Activated naive CD8-positive, alpha-beta T cell treated with anti-CD3 and anti-CD28 coated beads, Interleukin-2, amount 50 U/mL, for 24 hours (primary cell): Measurements from ENCODE around the gene CDK9.

Source experiments
- ATAC-seq: fragments of 150-1000 bp; cut with Tn5 transposase; one replicate; pipeline ENCODE4 v1.10.0; 2021
- DNase-seq: peaks from one replicate; pipeline ENCODE4 v3.0.0; 2021
- H3K27ac Mint-ChIP-seq: one replicate; pipeline ENCODE4 v1.8.0; 2021; ENCODE audit warnings: mild to moderate bottlenecking, mixed read lengths
- H3K27me3 Mint-ChIP-seq: one replicate; pipeline ENCODE4 v1.8.0; 2021; ENCODE audit warnings: mixed read lengths
- H3K36me3 Mint-ChIP-seq: one replicate; pipeline ENCODE4 v1.8.0; 2021; ENCODE audit warnings: low read depth, mixed read lengths
- H3K4me1 Mint-ChIP-seq: one replicate; pipeline ENCODE4 v1.8.0; 2021; ENCODE audit warnings: mixed read lengths
- H3K4me3 Mint-ChIP-seq: one replicate; pipeline ENCODE4 v1.8.0; 2021; ENCODE audit warnings: mild to moderate bottlenecking, moderate library complexity, mixed read lengths
- H3K9me3 Mint-ChIP-seq: one replicate; pipeline ENCODE4 v1.8.0; 2021; ENCODE audit warnings: mixed read lengths

Gene CDK9

DNA sequence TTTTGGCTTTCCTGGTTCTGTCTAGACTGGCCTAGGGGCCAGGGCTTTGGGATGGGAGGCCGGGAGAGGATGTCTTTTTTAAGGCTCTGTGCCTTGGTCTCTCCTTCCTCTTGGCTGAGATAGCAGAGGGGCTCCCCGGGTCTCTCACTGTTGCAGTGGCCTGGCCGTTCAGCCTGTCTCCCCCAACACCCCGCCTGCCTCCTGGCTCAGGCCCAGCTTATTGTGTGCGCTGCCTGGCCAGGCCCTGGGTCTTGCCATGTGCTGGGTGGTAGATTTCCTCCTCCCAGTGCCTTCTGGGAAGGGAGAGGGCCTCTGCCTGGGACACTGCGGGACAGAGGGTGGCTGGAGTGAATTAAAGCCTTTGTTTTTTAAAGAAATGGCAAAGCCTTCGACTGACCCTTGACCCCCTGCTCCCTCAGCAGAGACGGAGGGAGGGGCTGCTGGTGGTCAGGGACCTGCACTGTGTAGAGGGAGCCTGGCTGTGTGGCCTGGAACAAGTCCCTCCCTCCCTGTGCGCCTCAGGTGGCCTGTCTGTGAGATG, 27.9 kb downstream of the CDK9 start:
- ATAC-seq: no peak
- H3K27me3 Mint-ChIP-seq: no peaks in the 10 kb centered on the region
- no peak overlapping the region for H3K4me3 Mint-ChIP-seq
- H3K9me3 Mint-ChIP-seq: no peaks in the 10 kb centered on the region
- peaks cover 20% of the 10 kb centered on the region for H3K36me3 Mint-ChIP-seq
- H3K27ac Mint-ChIP-seq: no peak overlapping the region
- no peak for DNase-seq
- H3K4me1 Mint-ChIP-seq: peaks cover 2% of the 10 kb centered on the region

DNA sequence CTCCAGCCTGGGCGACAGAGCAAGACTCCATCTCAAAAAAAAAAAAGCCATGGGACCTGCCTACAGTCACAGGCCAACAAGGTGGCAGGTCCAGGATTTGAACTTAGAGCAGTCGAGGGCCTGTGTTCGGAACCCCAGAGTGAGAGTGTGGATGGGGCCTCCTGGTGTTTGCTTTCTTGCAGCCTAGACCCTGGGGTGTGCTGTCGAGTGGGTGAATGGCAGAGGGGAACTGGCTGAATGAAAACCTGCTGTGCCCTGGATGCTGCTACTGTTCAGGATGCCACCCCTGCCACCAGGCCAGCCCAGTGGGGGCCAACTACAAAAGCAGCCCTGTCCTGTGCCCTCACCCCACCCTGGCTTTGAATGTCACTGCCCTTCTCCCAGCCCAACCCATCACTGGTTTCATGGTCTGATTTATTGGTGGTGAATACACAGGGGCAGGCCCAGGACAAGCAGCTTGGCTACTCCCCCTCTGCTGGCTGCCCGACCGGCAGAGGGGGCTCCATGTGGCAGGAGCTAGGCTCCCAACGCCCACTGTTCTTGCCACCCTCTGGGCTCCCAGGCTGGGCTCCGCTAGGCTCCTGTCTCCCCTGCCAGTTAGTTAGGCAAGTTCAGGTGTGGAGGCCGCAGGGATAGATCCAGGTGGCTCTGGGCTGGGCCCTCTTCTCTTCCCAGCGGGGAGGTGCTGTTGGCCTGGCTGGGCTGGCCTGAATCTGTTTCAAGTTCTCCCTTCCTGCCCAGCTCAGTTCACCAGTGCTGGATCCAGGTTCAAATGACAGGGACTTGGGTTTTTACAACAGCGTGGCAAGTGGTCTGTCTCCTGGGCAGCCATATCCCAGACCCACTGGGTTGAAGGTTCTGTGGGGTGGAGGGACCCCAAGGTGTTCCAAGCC, 29.0 kb downstream of the CDK9 start:
- H3K36me3 Mint-ChIP-seq: peaks cover 16% of the 10 kb centered on the region

DNA sequence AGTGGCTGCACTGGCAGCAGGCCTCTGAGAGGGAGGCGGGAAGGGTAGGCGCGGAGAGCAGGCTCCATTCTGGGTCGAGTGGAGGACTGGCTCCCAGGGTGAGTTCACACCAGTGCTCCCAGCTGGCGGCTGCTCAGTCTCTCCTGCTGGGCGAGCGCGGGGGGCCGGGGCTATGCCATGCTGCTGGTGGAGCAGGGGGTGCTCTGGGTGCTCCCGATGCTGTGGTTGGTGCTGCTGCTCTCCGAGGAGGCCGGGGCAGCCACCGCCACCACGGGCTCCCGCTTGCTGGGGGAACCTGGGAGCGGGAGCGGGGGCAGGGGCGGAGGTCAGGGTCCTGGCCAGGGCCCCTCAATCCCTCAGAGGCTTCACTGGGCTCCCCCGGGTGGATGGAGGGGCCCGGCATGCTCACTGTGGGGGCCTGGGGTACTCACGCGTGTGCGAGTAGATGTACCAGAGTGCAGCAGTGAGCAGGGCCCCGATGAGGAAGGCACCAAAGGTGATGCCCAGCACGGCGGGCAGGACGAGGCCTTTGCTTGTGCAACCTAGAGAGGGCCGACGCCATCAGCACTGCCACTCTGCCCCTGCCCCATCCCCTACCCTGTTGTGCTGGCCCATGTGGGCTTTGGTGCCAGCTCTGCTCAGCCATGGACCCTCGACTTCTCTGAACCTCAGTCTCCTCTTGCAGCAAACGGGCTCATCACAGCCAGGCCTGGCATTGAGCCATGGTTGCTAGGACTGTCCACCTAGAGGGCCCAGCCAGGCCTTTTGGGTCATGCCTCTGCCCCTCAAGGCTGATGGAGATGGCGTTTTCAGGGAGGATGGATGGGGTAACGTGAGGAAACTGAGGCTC, 29.9 kb downstream of the CDK9 start:
- Mint-ChIP-seq H3K36me3 (peaks cover 16% of the 10 kb centered on the region), H3K9me3 (no peaks in the 10 kb centered on the region), H3K27ac (no peak overlapping the region), H3K4me3 (no peak overlapping the region), H3K4me1 (no peaks in the 10 kb centered on the region), H3K27me3 (no peaks in the 10 kb centered on the region)
- DNase-seq: no peak
- ATAC-seq: no peak

More for the DNA sequence above, 29.0 kb downstream of the CDK9 start:
- H3K27me3 Mint-ChIP-seq: no peaks in the 10 kb centered on the region
- ATAC-seq (no peak), DNase-seq (no peak)
- no peaks in the 10 kb centered on the region for H3K9me3 Mint-ChIP-seq
- H3K27ac Mint-ChIP-seq: no peak overlapping the region
- H3K4me1 Mint-ChIP-seq: no peaks in the 10 kb centered on the region
- H3K4me3 Mint-ChIP-seq: no peak overlapping the region

DNA sequence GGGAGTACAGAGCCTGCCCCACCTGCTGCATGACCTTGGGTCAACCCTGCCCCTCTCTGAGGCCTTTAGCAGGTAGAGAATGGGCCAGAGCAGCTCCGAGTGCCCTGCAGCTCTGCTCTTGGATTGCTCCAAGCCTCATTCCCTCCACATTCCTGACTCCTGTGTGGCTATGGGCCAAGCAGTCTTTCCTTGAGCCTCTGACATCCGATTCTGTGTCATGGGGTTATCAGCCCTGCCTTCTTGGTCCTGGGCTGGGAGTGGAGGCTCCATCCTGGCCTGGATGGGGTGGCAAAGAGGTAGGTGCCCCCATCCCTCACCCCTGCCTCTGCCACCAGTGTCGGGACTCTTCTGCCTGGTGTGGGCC, 30.5 kb downstream of the CDK9 start:
- Mint-ChIP-seq H3K9me3 (no peaks in the 10 kb centered on the region), H3K36me3 (peaks cover 19% of the 10 kb centered on the region)

DNA sequence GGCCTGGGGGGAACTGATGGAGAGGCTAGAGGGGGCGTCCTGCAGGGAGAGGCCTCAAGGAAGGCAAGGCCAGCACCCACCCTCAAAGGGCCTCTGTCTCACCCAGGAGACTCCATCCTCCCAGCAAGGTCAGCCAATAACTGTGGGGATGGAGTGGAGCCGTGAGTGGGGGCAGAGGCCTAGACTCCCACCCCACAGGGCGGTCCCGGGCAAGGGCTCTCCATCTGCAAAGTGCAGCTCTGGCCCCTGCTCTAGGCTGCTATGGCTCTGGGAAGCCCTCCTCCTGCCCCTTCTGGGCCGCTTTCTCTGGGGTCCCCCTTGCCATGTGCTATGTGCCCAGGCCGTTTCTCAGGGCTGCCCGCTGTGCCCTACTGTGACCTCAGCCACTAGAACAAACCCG, 30.9 kb downstream of the CDK9 start:
- Mint-ChIP-seq H3K4me1 (no peaks in the 10 kb centered on the region), H3K27me3 (no peaks in the 10 kb centered on the region), H3K27ac (no peak overlapping the region), H3K4me3 (no peak overlapping the region), H3K36me3 (peaks cover 17% of the 10 kb centered on the region), H3K9me3 (no peaks in the 10 kb centered on the region)
- DNase-seq (no peak), ATAC-seq (no peak)

More for the DNA sequence above, 30.5 kb downstream of the CDK9 start:
- Mint-ChIP-seq H3K4me1 (no peaks in the 10 kb centered on the region), H3K27ac (no peak overlapping the region), H3K27me3 (no peaks in the 10 kb centered on the region), H3K4me3 (no peak overlapping the region)
- ATAC-seq (no peak), DNase-seq (no peak)

DNA sequence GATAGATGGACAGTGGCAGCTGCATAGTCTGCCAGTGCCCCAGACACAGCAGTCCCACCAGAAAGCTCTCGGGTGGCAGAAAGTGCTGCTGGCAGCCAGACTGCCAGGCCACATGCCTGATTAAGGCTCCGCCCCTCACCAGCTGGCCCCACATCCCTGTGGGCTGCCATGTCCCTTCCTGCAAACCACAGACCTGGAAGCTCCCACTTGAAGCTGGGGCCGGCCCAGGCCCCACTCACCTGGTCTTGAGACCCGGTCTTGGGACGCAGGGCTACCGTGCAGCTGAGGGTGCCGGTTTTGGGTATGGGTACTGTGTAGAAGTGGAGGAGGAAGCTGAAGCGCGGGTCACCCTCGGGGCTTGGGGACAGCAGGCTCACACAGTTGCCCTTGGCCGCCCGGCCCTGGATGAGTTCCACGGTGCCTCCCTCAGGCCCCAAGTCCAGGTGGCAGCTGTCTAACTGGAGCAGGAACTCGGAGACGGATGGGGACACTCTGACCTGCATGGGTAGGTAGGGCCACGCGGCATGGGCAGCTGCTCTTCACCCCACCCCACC, 32.1 kb downstream of the CDK9 start:
- H3K9me3 Mint-ChIP-seq: no peaks in the 10 kb centered on the region
- DNase-seq: no peak
- peaks cover 16% of the 10 kb centered on the region for H3K36me3 Mint-ChIP-seq
- H3K27ac Mint-ChIP-seq: no peak overlapping the region
- H3K4me1 Mint-ChIP-seq: no peaks in the 10 kb centered on the region
- H3K27me3 Mint-ChIP-seq: no peaks in the 10 kb centered on the region
- no peak for ATAC-seq
- H3K4me3 Mint-ChIP-seq: no peak overlapping the region

DNA sequence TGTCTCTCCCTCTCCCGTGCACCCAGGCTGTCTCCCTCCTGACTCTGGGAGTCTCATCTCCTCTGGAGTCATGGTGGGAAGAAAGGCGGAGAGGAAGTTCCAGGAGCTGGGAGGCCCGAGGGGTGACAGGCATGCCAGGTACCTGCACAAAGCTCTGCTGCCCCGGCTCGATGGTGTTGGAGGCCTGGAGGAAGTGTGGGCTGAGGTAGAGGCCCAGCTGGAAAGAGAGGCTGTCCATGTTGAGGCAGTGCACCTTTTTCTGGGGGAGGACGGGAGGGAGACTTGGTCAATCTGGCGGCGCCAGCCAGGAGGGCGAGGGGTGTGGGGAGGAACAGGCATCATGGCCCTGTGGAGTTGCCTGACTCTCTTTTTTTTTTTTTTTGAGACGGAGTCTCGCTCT, 32.7 kb downstream of the CDK9 start:
- Mint-ChIP-seq H3K9me3 (no peaks in the 10 kb centered on the region), H3K27me3 (no peaks in the 10 kb centered on the region), H3K4me3 (no peak overlapping the region), H3K4me1 (no peaks in the 10 kb centered on the region), H3K36me3 (peaks cover 16% of the 10 kb centered on the region), H3K27ac (no peak overlapping the region)
- ATAC-seq (no peak), DNase-seq (no peak)

DNA sequence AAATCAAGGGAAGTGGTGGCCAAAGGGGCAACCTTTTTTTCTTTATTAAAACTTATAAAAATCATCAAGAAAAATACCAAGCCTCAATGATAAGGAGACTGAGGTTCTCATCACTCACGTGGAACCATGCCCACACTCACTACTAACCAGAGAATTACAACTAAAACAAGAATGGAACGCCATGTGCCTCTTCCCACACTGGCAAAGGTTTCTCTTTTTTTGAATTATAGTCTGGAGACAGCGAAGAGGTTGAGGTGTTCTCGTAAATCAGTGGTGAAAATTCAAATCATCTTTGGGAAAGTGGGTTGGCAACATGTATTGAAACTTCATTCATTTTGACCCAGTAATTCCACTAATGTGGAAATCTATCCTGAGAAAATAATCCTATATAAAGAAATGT, 36.3 kb downstream of the CDK9 start:
- Mint-ChIP-seq H3K4me3 (no peak overlapping the region), H3K36me3 (peaks cover 20% of the 10 kb centered on the region), H3K4me1 (no peaks in the 10 kb centered on the region), H3K9me3 (no peaks in the 10 kb centered on the region), H3K27ac (no peak overlapping the region), H3K27me3 (no peaks in the 10 kb centered on the region)
- DNase-seq (no peak), ATAC-seq (no peak)

DNA sequence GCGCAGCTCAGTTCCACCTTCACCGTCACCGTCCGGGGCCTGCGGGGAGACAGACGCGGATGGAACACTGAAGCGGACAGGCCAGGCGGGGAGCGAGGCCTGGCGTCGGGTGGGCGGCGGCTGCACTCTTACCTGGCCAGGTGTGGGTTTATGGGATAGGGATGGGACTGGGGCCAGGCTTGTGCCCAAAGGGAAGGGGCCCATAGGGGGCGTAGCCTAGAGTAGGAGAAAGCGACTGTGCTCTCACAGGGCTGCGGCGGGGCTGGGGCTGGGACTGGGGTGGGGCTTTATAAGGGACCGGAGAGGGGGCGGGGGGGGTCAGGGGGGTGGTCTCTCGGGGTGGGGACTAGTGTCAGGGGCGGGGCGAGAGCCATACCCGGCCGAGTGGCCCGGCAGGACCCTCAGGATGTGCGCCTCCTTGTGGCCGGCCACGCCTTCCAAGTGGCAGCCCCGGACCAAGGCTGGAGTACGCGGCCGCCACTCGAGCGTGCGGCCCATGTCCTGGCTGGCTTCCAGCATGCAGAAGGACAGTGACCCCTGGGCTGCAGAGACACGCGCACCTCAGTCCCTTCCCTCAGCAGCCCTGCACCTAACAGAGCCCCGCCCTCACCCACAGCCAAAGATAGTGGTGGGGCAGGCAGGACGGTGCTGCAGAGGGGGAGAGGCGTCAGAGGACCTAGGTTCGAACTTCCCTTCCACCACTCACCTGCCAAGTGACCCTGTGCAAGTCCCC, 39.7 kb downstream of the CDK9 start:
- no peaks in the 10 kb centered on the region for H3K4me1 Mint-ChIP-seq
- H3K27ac Mint-ChIP-seq: no peak overlapping the region
- no peak overlapping the region for H3K4me3 Mint-ChIP-seq
- no peaks in the 10 kb centered on the region for H3K9me3 Mint-ChIP-seq
- no peaks in the 10 kb centered on the region for H3K27me3 Mint-ChIP-seq
- peak; percentile 24 for DNase-seq
- ATAC-seq: no peak
- H3K36me3 Mint-ChIP-seq: peaks cover 7% of the 10 kb centered on the region

DNA sequence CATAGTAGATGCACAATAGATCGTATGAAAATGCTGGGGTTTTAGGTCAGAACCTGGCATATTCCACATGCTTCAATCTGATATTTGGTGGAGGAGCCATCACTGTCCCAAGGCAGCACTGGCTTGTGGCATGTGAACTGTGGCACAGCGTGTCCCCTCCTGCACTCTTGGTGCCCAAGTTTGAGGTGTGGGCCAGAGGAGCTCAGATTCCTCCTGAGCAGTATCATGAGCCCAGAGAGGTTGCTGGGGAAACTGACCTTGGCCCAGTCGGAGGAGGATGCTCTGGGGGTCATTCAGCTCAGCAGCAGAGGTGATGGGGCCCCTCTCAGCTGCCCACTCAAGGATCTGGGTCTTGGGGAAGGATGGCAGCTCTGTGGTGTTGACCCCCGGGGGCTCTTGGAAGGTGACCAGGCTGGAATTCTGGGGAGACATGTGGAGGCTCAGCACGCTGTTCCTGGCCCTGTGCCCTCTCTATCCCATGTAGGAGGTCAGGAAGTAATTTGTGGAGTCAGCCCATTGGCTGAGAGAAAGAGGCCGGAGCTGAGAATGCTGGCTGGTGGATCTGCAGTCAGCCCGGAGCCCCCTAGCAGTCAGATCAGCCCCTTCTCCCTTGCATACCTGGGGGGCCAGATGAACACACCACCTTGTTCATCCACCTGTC, 40.5 kb downstream of the CDK9 start:
- Mint-ChIP-seq H3K27ac (no peak overlapping the region), H3K4me1 (no peaks in the 10 kb centered on the region), H3K9me3 (no peaks in the 10 kb centered on the region), H3K4me3 (no peak overlapping the region), H3K27me3 (no peaks in the 10 kb centered on the region), H3K36me3 (peaks cover 4% of the 10 kb centered on the region)
- DNase-seq (no peak), ATAC-seq (no peak)

DNA sequence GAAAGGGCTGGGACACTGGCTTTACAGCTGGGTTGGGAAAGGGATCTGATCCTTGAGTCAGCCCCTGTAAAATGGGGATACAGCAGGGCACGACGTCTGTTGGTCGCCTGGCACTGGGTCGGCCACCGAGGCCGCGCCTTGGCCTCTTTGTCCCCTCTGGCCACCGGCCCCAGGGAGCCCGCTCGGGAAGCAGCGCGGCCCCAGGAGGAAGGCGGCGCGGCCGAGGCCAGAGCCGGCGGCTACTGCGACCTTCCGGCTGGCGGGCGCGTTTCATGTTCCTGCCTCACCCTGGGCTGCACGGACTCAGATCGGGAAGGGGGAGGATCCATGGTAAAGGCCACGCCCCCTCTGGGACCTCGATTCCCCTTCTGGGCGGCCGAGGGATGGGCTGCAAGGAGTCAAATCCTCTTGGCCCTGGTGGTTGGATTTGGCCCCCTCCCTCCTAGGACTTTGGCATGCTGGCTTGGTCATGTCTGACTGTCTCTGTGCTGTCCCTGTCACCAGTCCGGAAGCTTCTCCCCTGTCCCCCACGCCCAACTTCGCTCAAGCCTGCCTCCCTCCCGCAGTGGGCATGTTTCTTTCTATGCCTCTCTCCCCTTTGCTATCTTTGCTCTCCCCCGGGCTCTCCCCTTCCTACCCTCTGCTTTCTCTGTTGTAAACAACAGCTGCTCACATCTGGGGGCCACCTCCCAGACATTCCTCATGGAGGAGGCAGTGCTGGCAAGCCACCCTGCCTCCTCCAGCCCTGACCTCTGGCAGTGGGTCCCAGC, 42.6 kb downstream of the CDK9 start:
- no peaks in the 10 kb centered on the region for H3K27me3 Mint-ChIP-seq
- peak overlapping the region; percentile 16 for H3K27ac Mint-ChIP-seq
- H3K9me3 Mint-ChIP-seq: no peaks in the 10 kb centered on the region
- H3K4me3 Mint-ChIP-seq: no peak overlapping the region
- ATAC-seq (no peak), DNase-seq (no peak)
- peaks cover 4% of the 10 kb centered on the region for H3K36me3 Mint-ChIP-seq
- H3K4me1 Mint-ChIP-seq: peaks cover 15% of the 10 kb centered on the region

DNA sequence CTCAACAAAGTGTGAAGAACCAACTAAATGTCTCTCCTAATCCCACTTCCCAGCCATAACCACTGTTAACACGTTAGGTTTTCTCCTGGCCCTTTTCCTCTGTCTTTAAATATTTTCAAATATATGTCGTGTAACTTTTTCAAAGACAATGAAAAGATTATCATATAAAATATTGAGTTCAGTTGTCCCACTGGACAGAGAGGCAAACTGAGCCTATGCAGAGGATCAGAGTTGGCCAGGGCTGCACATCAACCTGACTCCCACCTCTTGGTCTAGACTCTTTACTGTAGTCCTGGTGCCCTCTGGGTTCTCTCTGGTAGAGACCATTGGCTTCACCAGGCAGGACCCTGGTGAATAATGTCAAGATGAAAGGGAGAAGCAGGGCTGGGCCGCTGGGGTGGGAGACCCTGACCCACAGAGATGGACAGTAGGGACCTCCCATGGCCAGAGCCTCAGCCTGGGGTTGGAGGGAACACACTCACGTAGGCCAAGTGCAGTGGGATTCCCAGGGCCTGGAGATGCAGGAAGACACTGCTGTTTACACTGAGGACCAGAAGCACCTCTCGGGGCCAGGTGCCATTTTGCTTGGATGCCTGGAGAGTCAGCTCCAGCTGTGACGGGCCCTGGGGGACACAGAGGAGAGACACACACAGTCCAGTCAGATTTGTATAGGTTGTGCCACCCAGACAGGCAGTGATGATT, 43.5 kb downstream of the CDK9 start:
- Mint-ChIP-seq H3K9me3 (no peaks in the 10 kb centered on the region), H3K4me1 (peaks cover 20% of the 10 kb centered on the region), H3K27me3 (no peaks in the 10 kb centered on the region), H3K4me3 (no peak overlapping the region), H3K36me3 (peaks cover 4% of the 10 kb centered on the region), H3K27ac (peak overlapping the region; percentile 8)
- DNase-seq: no peak
- no peak for ATAC-seq

DNA sequence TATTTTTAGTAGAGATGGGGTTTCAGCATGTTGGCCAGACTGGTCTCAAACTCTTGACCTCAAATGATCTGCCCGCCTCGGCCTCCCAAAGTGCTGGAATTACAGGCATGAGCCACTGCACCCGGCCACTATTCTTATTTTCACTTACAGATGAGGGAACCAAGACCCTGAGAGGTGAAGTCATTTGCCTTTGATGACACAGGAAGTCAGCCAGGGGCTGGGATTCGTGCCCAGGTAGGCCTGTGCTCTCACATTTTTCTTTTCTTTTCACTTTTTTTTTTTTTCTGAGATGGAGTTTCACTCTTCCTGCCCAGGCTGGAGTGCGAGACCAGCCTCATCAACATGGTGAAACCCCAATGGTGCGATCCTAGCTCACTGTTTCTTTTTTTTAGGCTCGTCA, 46.4 kb downstream of the CDK9 start:
- H3K4me3 Mint-ChIP-seq: no peak overlapping the region

More for the DNA sequence above, 46.4 kb downstream of the CDK9 start:
- ATAC-seq (no peak), DNase-seq (no peak)
- Mint-ChIP-seq H3K9me3 (no peaks in the 10 kb centered on the region), H3K27me3 (no peaks in the 10 kb centered on the region), H3K4me1 (peaks cover 31% of the 10 kb centered on the region), H3K36me3 (no peaks in the 10 kb centered on the region), H3K27ac (peak overlapping the region; percentile 70)
